ENCODE results near the gene APOA4.

Gene APOA4

GRCh38 chr11:116771935-116772334 is 51.2 kb downstream of the APOA4 start:
- peak overlapping the region; percentile 95 for H3K27ac Mint-ChIP-seq (ENCODE audit: low read depth)
- DNase-seq (ENCODE audit: low spot score in 2 of 2) (no peak), ATAC-seq (replicated peaks; ENCODE audit: extremely low read depth, poor library complexity, severe bottlenecking) (no peak)
- H3K36me3 Mint-ChIP-seq (ENCODE audit: insufficient read depth) = peaks cover 45% of the 10 kb centered on the region
- no peaks in the 10 kb centered on the region for H3K27me3 Mint-ChIP-seq
- no peaks in the 10 kb centered on the region for H3K9me3 Mint-ChIP-seq
- H3K4me3 Mint-ChIP-seq = peak overlapping the region; percentile 96
- peaks cover 27% of the 10 kb centered on the region for H3K4me1 Mint-ChIP-seq

Measured in central memory CD8-positive, alpha-beta T cell (primary cell).